Stomach (tissue), 9 donors: ENCODE measurements around the gene RPS6KB2. TPM values are rescaled to one million over a fixed set of nuclear protein-coding genes. Genes with fewer than 3 reads are reported as not detected.
A peak's percentile ranks its signal among the peaks of the same experiment; 100 is the strongest.

Experiments
- DNase-seq, 2 donors: peaks; one replicate each; pipeline versions ENCODE4 v3.0.0 to v3.0.0-alpha.2; 2013 to 2019
- H3K27ac ChIP-seq, 5 donors: fragments of 200-600 bp in 4 of 5; sonication (generic) in 4 of 5; one replicate each; pipeline ENCODE4 v1.5.1; 2013 to 2019; ENCODE audit warnings: mild to moderate bottlenecking in 1 of 5, moderate library complexity in 1 of 5
- H3K27me3 ChIP-seq, 3 donors: fragments of 200-600 bp; sonication (generic); one replicate each; pipeline ENCODE4 v1.5.1; 2017 to 2019; ENCODE audit warnings: mixed run types in 1 of 3
- H3K36me3 ChIP-seq, 4 donors: fragments of 200-600 bp; sonication (generic); 1 replicate in 3 of 4; 2 replicates in 1 of 4; pipeline ENCODE4 v1.5.1; 2016 to 2019
- H3K4me1 ChIP-seq, 4 donors: fragments of 200-600 bp; sonication (generic); one replicate each; pipeline ENCODE4 v1.5.1; 2016 to 2019
- H3K4me3 ChIP-seq, 4 donors: fragments of 200-600 bp; sonication (generic) in 3 of 4; one replicate each; pipeline ENCODE4 v1.5.1; 2016 to 2019; ENCODE audit warnings: mild to moderate bottlenecking in 1 of 4
- H3K9me3 ChIP-seq, 4 donors: fragments of 200-600 bp; sonication (generic); one replicate each; pipeline ENCODE4 v1.5.1; 2016 to 2019
- EP300 ChIP-seq: sonication (generic); formaldehyde crosslinking; IDR thresholded peaks from one replicate; pipeline ENCODE4 v1.6.1; 2017; ENCODE audit warnings: antibody characterized with exemption
- POLR2A ChIP-seq, 4 donors: fragments of 450-650 bp; IDR thresholded peaks; one replicate each; pipeline ENCODE4 v1.6.1; 2016; ENCODE audit warnings: antibody characterized with exemption in 4 of 4, control low read depth in 2 of 4, mild to moderate bottlenecking in 1 of 4, moderate library complexity in 1 of 4
- POLR2AphosphoS5 ChIP-seq, 3 donors: sonication (generic); formaldehyde crosslinking; IDR thresholded peaks; one replicate each; pipeline ENCODE4 v1.6.1; 2016; ENCODE audit warnings: antibody characterized with exemption in 3 of 3
- WGBS, 5 donors: extraction: QIAGEN DNeasy Blood & Tissue Kit in 3 of 5; methylation state at CpG; one replicate each; pipeline versions ENCODE4 v1.1.5 to v1.1.7; 2013 to 2018; 5-methylcytosine and 5-hydroxymethylcytosine counted together
- intact Hi-C: fragments of 100-400 bp; cut with DNase I; formaldehyde crosslinking; loops from one replicate; pipeline ENCODE4 v1.15.1; 2023; ENCODE audit warnings: low total_unique reads
- polyA plus RNA-seq, 3 donors: library from polyadenylated mRNA; stranded (reverse); fragments of 200-250 nt; gene quantifications; one replicate each; pipeline ENCODE4 v1.2.3, GENCODE V29; 2013
- total RNA-seq, 5 donors: library from RNA; depleted of rRNA; stranded (reverse); fragments of >200 nt; gene quantifications; one replicate each; pipeline versions ENCODE4 v1.1.0 to v1.2.3, GENCODE V29; 2014 to 2016
- TF ChIP-seq, protein P1 (sequence below), 7 experiments: fragments of 450-650 bp in 4 of 7; fragments of 200-600 bp in 3 of 7; sonication (generic) in 3 of 7; IDR thresholded peaks; one replicate each; pipeline ENCODE4 v1.5.1; 2016 to 2019; ENCODE audit warnings: antibody characterized with exemption in 7 of 7, control low read depth in 2 of 7, mild to moderate bottlenecking in 1 of 7
- donor health status: healthy with polysubstance abuse.
- donor health status: Bipolar disorder and iron deficiency.
- donor health status: healthy.

The RPS6KB2 gene
- total and polyA plus RNA-seq, 8 donors: 29.7 to 434 (median 71.5) TPM

DNA sequence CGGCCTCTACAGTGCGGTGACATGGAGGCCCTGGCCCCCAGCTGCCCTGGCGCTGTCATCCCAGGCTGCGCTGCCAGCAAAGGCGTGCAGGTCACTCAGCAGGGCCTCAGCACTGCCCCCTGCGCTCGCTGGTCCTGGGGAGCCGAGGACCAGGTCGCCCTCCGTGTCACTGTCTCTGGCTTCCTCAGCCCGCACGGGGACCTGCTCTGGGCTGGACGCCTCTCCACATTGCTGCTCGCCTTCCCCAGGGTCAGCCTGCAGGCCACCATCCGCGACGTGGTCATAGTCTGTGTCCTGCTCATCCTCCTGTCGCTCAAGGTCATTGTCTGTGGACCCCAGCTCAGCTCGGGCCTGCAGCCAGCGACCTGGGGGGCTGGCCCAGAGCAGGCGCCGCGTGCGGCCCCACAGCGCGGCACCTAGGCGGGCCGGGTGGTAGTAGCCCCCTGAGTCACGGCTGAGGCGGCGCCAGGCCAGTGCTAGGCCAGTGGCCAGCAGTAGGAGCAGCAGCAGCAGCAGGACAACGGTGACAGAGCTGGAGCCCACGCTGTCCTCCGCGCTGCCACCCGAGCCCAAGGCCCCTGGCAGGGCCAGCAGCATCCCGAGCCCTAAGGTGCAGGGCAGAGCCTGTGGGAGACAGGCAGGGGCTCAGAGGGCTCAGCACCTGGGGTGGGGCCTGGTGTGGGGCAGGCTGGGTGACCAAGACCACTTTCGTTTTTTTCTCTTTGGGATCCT lies 7.6 kb downstream of the RPS6KB2 start:
- H3K27ac ChIP-seq: peak overlapping the region in 4 of 5 donors; percentile 45 to 96 (median 78)

DNA sequence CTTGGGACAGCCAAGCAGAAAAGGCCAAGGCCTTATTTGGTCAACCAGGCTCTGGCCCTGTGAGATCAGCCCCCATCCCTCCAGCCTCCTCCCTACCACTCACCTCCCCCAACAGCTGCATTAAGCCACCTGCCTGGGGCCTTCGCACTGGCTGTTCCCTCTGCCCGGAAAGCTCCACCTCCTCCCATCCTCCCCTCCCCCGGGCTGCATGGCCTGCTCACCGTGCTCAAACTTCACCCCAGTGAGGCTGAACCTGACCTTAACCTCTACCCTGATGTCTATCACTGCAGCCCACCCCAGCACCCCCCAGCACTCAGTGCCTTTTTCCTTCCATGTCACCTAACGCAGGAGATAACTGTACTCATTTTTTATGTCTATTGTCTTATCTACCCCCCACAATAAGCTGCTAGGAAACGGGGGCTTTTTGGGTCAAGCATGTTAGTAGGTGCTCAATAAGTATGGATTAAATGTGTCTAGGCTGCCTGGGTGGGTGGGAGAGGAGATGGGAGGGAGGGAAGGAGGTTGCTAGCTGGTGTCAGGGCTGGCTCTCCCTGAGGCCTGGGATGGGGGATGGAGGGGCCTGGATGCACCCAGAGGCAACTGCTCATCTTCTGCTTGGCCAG lies 8.3 kb downstream of the RPS6KB2 start:
- Histone ChIP-seq H3K4me3 (peak overlapping the region; percentile 23 to 45 (median 34)), H3K27me3 (no peaks in the 10 kb centered on the region), H3K27ac (peak overlapping the region; percentile 32 to 96 (median 73)), H3K4me1 (peaks cover 19 to 68% (median 52%) of the 10 kb centered on the region in 4 donors), H3K36me3 (peaks cover 43 to 100% (median 97%) of the 10 kb centered on the region in 4 donors), H3K9me3 (no peaks in the 10 kb centered on the region)
- intact Hi-C loops: loop anchor here (10.0 kb wide), 1 partner anchor 68 kb away; the partner anchor contains the start of genes CDK2AP2 and PITPNM1
- WGBS, 5 donors: 33 to 56% (median 49%) methylated on average over 6 of the region's 6 CpGs
- no peak for TF ChIP-seq EP300
- no peak for TF ChIP-seq POLR2AphosphoS5 (IDR thresholded peaks at IDR 0.05)
- no peak for TF ChIP-seq POLR2A (IDR thresholded peaks at IDR 0.05)
- TF ChIP-seq, protein P1, sequence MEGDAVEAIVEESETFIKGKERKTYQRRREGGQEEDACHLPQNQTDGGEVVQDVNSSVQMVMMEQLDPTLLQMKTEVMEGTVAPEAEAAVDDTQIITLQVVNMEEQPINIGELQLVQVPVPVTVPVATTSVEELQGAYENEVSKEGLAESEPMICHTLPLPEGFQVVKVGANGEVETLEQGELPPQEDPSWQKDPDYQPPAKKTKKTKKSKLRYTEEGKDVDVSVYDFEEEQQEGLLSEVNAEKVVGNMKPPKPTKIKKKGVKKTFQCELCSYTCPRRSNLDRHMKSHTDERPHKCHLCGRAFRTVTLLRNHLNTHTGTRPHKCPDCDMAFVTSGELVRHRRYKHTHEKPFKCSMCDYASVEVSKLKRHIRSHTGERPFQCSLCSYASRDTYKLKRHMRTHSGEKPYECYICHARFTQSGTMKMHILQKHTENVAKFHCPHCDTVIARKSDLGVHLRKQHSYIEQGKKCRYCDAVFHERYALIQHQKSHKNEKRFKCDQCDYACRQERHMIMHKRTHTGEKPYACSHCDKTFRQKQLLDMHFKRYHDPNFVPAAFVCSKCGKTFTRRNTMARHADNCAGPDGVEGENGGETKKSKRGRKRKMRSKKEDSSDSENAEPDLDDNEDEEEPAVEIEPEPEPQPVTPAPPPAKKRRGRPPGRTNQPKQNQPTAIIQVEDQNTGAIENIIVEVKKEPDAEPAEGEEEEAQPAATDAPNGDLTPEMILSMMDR (IDR thresholded peaks at IDR 0.05): no peak
- DNase-seq: peak; percentile 44 to 55

More for the DNA sequence above, 7.6 kb downstream of the RPS6KB2 start:
- no peak for TF ChIP-seq EP300
- no peaks in the 10 kb centered on the region for H3K9me3 ChIP-seq
- 78 to 88% (median 82%) methylated on average over 19 to 38 of the region's 38 CpGs for WGBS, 5 donors
- no peak for DNase-seq
- H3K27me3 ChIP-seq: no peaks in the 10 kb centered on the region
- intact Hi-C loops: loop anchor here (10.0 kb wide), 1 partner anchor 69 kb away; the partner anchor contains the start of genes CDK2AP2 and PITPNM1
- peak overlapping the region; percentile 8 to 45 (median 34) for H3K4me3 ChIP-seq
- peaks cover 14 to 61% (median 46%) of the 10 kb centered on the region in 4 donors for H3K4me1 ChIP-seq
- H3K36me3 ChIP-seq: peaks cover 49 to 100% (median 97%) of the 10 kb centered on the region in 4 donors

DNA sequence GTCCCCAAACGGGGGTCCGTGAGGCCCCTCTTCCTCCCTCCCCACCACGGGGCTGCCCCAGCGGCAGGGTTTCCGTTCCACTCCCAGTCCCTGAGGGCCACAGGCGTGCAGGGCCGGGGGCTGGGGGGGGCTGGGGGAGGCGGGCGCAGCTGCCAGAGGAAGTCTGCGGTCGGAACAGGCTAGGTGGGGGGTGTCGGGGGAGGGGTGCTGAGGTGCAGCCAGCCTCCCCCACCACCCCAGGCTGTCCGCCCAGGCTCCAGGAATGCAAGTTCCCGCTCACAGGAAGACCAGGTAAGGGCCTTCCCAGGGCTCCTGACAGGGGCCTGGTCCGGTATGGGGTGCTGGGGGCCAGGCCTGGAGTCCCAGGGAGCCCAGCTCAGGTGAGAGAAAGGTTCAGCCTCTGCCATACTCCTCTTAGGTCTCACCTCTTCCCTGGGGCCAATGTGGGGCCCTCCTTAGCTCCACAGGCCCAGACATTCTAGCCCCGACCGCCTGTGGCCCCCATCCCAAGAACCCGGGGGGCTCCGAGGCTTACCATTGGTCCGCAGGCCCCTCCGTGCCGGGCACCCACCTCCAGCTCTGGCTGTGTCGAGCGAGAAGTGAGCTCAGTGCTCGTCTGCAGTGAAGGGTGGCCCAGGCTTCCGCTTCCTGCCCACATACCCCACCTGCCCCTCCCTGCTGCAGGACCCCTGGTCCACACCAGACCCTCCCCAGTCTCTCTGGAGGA lies 9.0 kb downstream of the RPS6KB2 start, which contains the start of gene PTPRCAP:
Gene PTPRCAP (minus strand): TSS at position 601 of the 727 bp plus-strand sequence. CDS start 63 bp downstream, at position 538.
- Histone ChIP-seq H3K36me3 (peaks cover 37 to 100% (median 97%) of the 10 kb centered on the region in 4 donors), H3K4me1 (peaks cover 26 to 74% (median 59%) of the 10 kb centered on the region in 4 donors), H3K27ac (peak within 1 kb of the TSS; percentile 32 to 96 (median 73)), H3K4me3 (peak within 1 kb of the TSS; percentile 23 to 45 (median 34)), H3K9me3 (no peaks in the 10 kb centered on the region), H3K27me3 (no peaks in the 10 kb centered on the region)
- intact Hi-C loops: loop anchor here (10.0 kb wide), 1 partner anchor 68 kb away; the partner anchor contains the start of genes CDK2AP2 and PITPNM1
- WGBS, 5 donors: 64 to 74% (median 71%) methylated on average over 5 to 26 of the region's 26 CpGs
- peak; percentile 41 to 60 for DNase-seq
- TF ChIP-seq POLR2A (IDR thresholded peaks at IDR 0.05) (no peak), EP300 (no peak), POLR2AphosphoS5 (IDR thresholded peaks at IDR 0.05) (peak in 1 of 3 donors; percentile 3)
- TF ChIP-seq, protein P1 (IDR thresholded peaks at IDR 0.05): no peak

DNA sequence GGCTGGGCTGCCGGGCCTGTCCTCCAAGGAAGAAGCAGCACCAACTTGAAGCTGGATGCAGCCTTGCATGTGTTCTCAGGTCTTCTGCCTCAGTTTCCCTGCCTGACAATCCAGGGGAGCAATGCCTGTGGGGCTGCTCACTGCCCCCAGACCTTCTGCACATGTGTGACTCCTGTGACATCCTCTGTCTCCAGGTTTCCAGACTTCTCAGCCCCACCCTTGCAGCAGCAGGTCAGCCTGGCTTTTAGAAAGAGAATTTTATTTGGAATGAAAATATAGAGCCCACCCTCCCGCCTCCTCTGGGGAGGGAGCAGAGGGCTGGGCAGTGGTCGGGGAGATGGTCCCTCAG lies 9.5 kb downstream of the RPS6KB2 start:
- Histone ChIP-seq H3K27me3 (no peaks in the 10 kb centered on the region), H3K9me3 (no peaks in the 10 kb centered on the region), H3K27ac (peak overlapping the region in 4 of 5 donors; percentile 45 to 96 (median 78)), H3K4me3 (peak overlapping the region; percentile 23 to 45 (median 34)), H3K4me1 (peaks cover 30 to 80% (median 64%) of the 10 kb centered on the region in 4 donors), H3K36me3 (peaks cover 31 to 95% (median 91%) of the 10 kb centered on the region in 4 donors)
- intact Hi-C loops: loop anchor here (10.0 kb wide), 1 partner anchor 67 kb away; the partner anchor contains the start of genes CDK2AP2 and PITPNM1
- DNase-seq: no peak
- TF ChIP-seq POLR2A (IDR thresholded peaks at IDR 0.05): no peak
- no peak for TF ChIP-seq EP300
- no peak for TF ChIP-seq POLR2AphosphoS5 (IDR thresholded peaks at IDR 0.05)
- TF ChIP-seq, protein P1 (IDR thresholded peaks at IDR 0.05): no peak
- 52 to 74% (median 66%) methylated on average over 3 of the region's 3 CpGs for WGBS, 5 donors
